Panc1 (cell line): Measurements from ENCODE around the gene DAZAP1. TPM values are rescaled to one million over a fixed set of nuclear protein-coding genes. Genes with fewer than 3 reads are reported as not detected.

Experiments used
- ATAC-seq: fragments of 200-7000 bp; cut with Tn5 transposase; 2 replicates; pipeline ENCODE4 v1.9.1; 2020; ENCODE audit warnings: mild to moderate bottlenecking, moderate library complexity
- BruUV-seq: library from RNA; stranded (reverse); fragments of 400-500 nt; replicated peaks from 2 replicates; lab custom pipeline; 2021; lab: Mats Ljungman, UMichigan
- CTCF ChIA-PET: fragments of 300-600 bp; sonication (Branson Sonifier 250); formaldehyde crosslinking; loops from one replicate; lab custom pipeline; 2022; ENCODE audit warnings: antibody characterized with exemption; lab: Charles Lee
- POLR2A ChIA-PET: fragments of 300-600 bp; sonication (Branson Sonifier 250); formaldehyde crosslinking; loops from one replicate; lab custom pipeline; 2022; ENCODE audit warnings: antibody characterized with exemption; lab: Charles Lee
- DNase-seq: peaks from one replicate; pipeline ENCODE4 v3.0.0-alpha.2; 2010; ENCODE audit warnings: low read depth, low spot score
- H3K27ac ChIP-seq: 2 replicates; pipeline ENCODE4 v1.5.1; 2011; ENCODE audit warnings: mild to moderate bottlenecking, low read length, inconsistent platforms
- H3K27me3 ChIP-seq: fragments of 200-500 bp; sonication (Bioruptor generic); 2 replicates; pipeline ENCODE4 v1.6.0; 2014; ENCODE audit warnings: low read length, inconsistent platforms; ENCODE audit not compliant: control insufficient read depth, insufficient read depth
- H3K36me3 ChIP-seq: fragments of 200-500 bp; sonication (Bioruptor generic); 2 replicates; pipeline ENCODE4 v1.5.1; 2014; ENCODE audit warnings: inconsistent platforms, mild to moderate bottlenecking, low read length, moderate library complexity; ENCODE audit not compliant: control insufficient read depth, insufficient read depth
- H3K4me1 ChIP-seq: 2 replicates; pipeline ENCODE4 v1.5.1; 2011; ENCODE audit warnings: inconsistent platforms, mild to moderate bottlenecking, low read length, moderate library complexity; ENCODE audit not compliant: control insufficient read depth, insufficient read depth
- H3K4me3 ChIP-seq, 2 experiments: 2 replicates each; pipeline ENCODE4 v1.5.1; 2011 to 2012; ENCODE audit warnings: low read depth in 2 of 2, low read length in 2 of 2, mild to moderate bottlenecking in 2 of 2, inconsistent platforms in 1 of 2, moderate library complexity in 1 of 2
- H3K9me3 ChIP-seq: fragments of 200-500 bp; sonication (Bioruptor generic); 2 replicates; pipeline ENCODE4 v1.5.1; 2014; ENCODE audit warnings: low read depth, mild to moderate bottlenecking, inconsistent platforms, low read length, moderate library complexity; ENCODE audit not compliant: control insufficient read depth, insufficient read depth
- CTCF ChIP-seq: fragments of 450-650 bp; IDR thresholded peaks from 2 replicates; pipeline ENCODE4 v1.5.1; 2017; ENCODE audit warnings: mild to moderate bottlenecking
- POLR2AphosphoS5 ChIP-seq: IDR thresholded peaks from 2 replicates; pipeline ENCODE4 v1.6.1; 2012; ENCODE audit warnings: mild to moderate bottlenecking, low read depth, low read length, moderate library complexity
- REST ChIP-seq, 2 experiments: IDR thresholded peaks; 2 replicates each; pipeline ENCODE4 v1.6.1; 2011 to 2012; ENCODE audit warnings: low read depth in 2 of 2, control low read depth in 1 of 2, low read length in 1 of 2, mild to moderate bottlenecking in 1 of 2, moderate library complexity in 1 of 2; ENCODE audit not compliant: insufficient read depth in 1 of 2
- SIN3A ChIP-seq: IDR thresholded peaks from 2 replicates; pipeline ENCODE4 v1.6.1; 2012; ENCODE audit warnings: low read depth, mild to moderate bottlenecking, low read length, moderate library complexity, borderline replicate concordance; ENCODE audit not compliant: insufficient read depth
- TCF7L2 ChIP-seq: IDR thresholded peaks from 2 replicates; pipeline ENCODE4 v1.6.1; 2011; ENCODE audit warnings: mild to moderate bottlenecking, low read depth, low read length, inconsistent platforms
- in situ Hi-C: cut with HindIII; loops from 2 replicates; pipeline ENCODE4 v1.10.0; 2016; ENCODE audit warnings: low sequenced_read_pairs, low pct_unique_long_range_greater_than_20kb
- intact Hi-C: fragments of 100-400 bp; cut with micrococcal nuclease; formaldehyde crosslinking; loops from one replicate; pipeline ENCODE4 v1.10.0; 2022; ENCODE audit not compliant: unreplicated experiment
- total RNA-seq: library from RNA; stranded (reverse); gene quantifications from one replicate; pipeline ENCODE4 v1.2.1, GENCODE V29; 2021; ENCODE audit not compliant: unreplicated experiment

DAZAP1 gene
- total RNA-seq, 1 experiment from 2014 or later: 195 TPM

DNA sequence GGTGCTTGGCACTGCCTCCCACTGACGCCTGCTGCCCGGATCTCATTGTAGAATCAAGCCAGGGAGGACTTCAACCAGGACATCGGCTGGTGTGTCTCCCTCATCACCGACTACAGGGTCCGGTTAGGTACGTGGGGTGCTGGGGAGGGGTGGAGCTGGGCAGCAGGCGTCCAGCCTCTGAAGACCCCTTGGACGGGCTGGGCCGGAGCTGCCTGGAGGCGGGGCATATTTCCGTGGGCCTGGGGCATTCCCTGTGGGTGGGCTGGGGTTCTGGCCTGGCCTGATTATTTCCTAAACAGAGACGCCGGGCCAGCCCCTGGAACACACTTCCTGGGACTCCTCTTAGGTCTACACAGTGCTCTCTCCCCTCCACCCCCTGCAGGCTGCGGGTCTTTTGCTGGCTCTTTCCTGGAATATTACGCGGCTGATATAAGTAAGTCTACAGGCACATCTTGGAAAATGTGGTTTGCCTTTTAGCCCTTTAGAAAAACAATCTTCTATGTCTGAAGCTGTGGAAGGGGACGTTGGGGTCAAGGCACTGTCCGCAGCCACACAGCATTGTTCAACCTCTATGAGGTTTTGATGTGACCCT lies 38.1 kb upstream of the DAZAP1 start:
- Histone ChIP-seq H3K4me3 (no peak overlapping the region), H3K27me3 (no peaks in the 10 kb centered on the region), H3K4me1 (no peaks in the 10 kb centered on the region), H3K9me3 (no peaks in the 10 kb centered on the region), H3K27ac (no peak overlapping the region), H3K36me3 (no peaks in the 10 kb centered on the region)
- no TSS peak for BruUV-seq
- TF ChIP-seq TCF7L2: no peak
- no peak for TF ChIP-seq POLR2AphosphoS5
- TF ChIP-seq CTCF: no peak
- no peak for TF ChIP-seq REST (IDR thresholded peaks at IDR 0.05; ENCODE audit: insufficient read depth in 1 of 2, low read depth in 2 of 2, low read length in 1 of 2)
- no peak for TF ChIP-seq SIN3A
- CTCF ChIA-PET: no interaction called here
- intact Hi-C loops (no loop called here), in situ Hi-C loops (no loop called here)
- DNase-seq (no peak), ATAC-seq (no peak)
- POLR2A ChIA-PET: no interaction called here

DNA sequence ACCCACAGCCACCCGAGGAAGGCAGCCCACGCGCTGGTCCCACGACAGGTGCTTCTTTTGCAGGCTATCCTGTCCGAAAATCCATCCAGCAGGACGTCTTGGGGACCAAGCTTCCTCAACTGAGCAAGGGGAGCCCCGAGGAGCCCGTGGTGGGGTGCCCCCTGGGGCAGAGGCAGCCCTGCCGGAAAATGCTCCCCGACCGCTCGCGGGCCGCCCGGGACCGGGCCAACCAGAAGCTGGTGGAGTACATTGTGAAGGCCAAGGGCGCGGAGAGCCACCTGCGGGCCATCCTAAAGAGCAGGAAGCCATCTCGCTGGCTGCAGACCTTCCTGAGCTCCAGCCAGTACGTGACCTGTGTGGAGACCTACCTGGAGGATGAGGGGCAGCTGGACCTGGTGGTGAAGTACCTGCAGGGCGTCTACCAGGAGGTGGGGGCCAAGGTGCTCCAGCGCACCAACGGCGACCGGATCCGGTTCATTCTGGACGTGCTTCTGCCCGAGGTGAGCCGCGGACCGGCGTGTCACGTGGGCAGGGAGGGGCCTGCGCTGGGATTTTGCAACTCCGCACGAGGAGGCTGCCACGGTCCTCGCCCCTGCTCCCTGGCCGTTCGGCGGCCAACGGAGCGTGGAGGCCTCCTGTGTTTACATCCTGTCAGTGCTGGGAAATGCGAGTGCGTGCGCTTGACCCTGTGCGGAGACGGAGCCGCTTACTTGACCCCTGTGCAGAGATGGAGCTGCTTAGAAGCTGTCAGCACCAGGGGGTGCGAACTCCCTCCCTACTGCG lies 36.6 kb upstream of the DAZAP1 start:
- DNase-seq: no peak
- TF ChIP-seq REST (IDR thresholded peaks at IDR 0.05; ENCODE audit: insufficient read depth in 1 of 2, low read depth in 2 of 2, low read length in 1 of 2): no peak
- TF ChIP-seq CTCF: no peak
- no peak for TF ChIP-seq TCF7L2
- TF ChIP-seq SIN3A: no peak
- TF ChIP-seq POLR2AphosphoS5: no peak
- Histone ChIP-seq H3K4me1 (no peaks in the 10 kb centered on the region), H3K36me3 (no peaks in the 10 kb centered on the region), H3K27ac (no peak overlapping the region), H3K4me3 (no peak overlapping the region), H3K9me3 (no peaks in the 10 kb centered on the region), H3K27me3 (no peaks in the 10 kb centered on the region)
- intact Hi-C loops (loop anchor here (10.0 kb wide), 1 partner anchor 96 kb away; the partner anchor contains the start of gene FAM174C), in situ Hi-C loops (no loop called here)
- no peak for ATAC-seq
- POLR2A ChIA-PET: no interaction called here
- BruUV-seq: no TSS peak
- CTCF ChIA-PET: interaction anchor here (1.1 kb wide), 1 partner anchor 55 kb away, joined by 3 read pairs; no protein-coding TSS in a partner anchor
